CD4-positive, alpha-beta T cell (primary cell): Measurements from ENCODE around the gene DCAF12L2. TPM values are rescaled to one million over a fixed set of nuclear protein-coding genes. Genes with fewer than 3 reads are reported as not detected.

ENCODE experiments used
- ATAC-seq: fragments of 200-7000 bp; cut with Tn5 transposase; one replicate; pipeline ENCODE4 v1.10.0; 2022; ENCODE audit warnings: mild to moderate bottlenecking; ENCODE audit not compliant: poor library complexity
- CTCF ChIA-PET: fragments of 350-600 bp; sonication (Branson Sonifier 250); formaldehyde crosslinking; loops from one replicate; lab custom pipeline; 2021; ENCODE audit warnings: antibody characterized with exemption, inconsistent platforms; lab: Charles Lee
- POLR2A ChIA-PET: fragments of 350-600 bp; sonication (Branson Sonifier 250); formaldehyde crosslinking; loops from one replicate; lab custom pipeline; 2021; ENCODE audit warnings: antibody characterized with exemption, inconsistent platforms; lab: Charles Lee
- DNase-seq, 14 experiments: peaks; one replicate each; pipeline ENCODE4 v3.0.0-alpha.2; 2013 to 2020; ENCODE audit warnings: mixed read lengths in 2 of 14
- H3K27ac ChIP-seq, 2 donors: one replicate each; pipeline versions ENCODE4 v1.5.1 to v1.7.0; 2013; ENCODE audit warnings: low read length in 2 of 2, low read depth in 1 of 2, mild to moderate bottlenecking in 1 of 2
- H3K27me3 ChIP-seq, 2 experiments: 1 replicate in 1 of 2; 2 replicates in 1 of 2; pipeline versions ENCODE4 v1.6.1 to v1.7.0; 2013; ENCODE audit warnings: low read length in 2 of 2, control low read depth in 1 of 2, mild to moderate bottlenecking in 1 of 2, moderate library complexity in 1 of 2; ENCODE audit not compliant: insufficient read depth in 2 of 2, control insufficient read depth in 1 of 2
- H3K36me3 ChIP-seq: one replicate; pipeline ENCODE4 v1.6.1; 2013; ENCODE audit warnings: low read length, control low read depth; ENCODE audit not compliant: insufficient read depth
- H3K4me1 ChIP-seq: one replicate; pipeline ENCODE4 v1.6.1; 2013; ENCODE audit warnings: low read length, control low read depth; ENCODE audit not compliant: insufficient read depth
- H3K4me3 ChIP-seq: one replicate; pipeline ENCODE4 v1.5.1; 2013; ENCODE audit warnings: mild to moderate bottlenecking, low read length, moderate library complexity
- H3K9me3 ChIP-seq, 2 experiments: 1 replicate in 1 of 2; 2 replicates in 1 of 2; pipeline versions ENCODE4 v1.6.1 to v1.7.0; 2013; ENCODE audit warnings: low read length in 2 of 2, mild to moderate bottlenecking in 2 of 2, control low read depth in 1 of 2, moderate library complexity in 1 of 2; ENCODE audit not compliant: control insufficient read depth in 1 of 2, insufficient read depth in 1 of 2
- H3K27ac Mint-ChIP-seq: one replicate; pipeline ENCODE4 v1.8.0; 2020; ENCODE audit warnings: mixed read lengths
- H3K27me3 Mint-ChIP-seq: one replicate; pipeline ENCODE4 v1.8.0; 2021; ENCODE audit warnings: mixed read lengths
- H3K36me3 Mint-ChIP-seq: one replicate; pipeline ENCODE4 v1.8.0; 2021; ENCODE audit warnings: low read depth, mixed read lengths
- H3K4me1 Mint-ChIP-seq: one replicate; pipeline ENCODE4 v1.8.0; 2021; ENCODE audit warnings: low read depth, mixed read lengths
- H3K4me3 Mint-ChIP-seq: one replicate; pipeline ENCODE4 v1.8.0; 2020; ENCODE audit warnings: mild to moderate bottlenecking, mixed read lengths
- H3K9me3 Mint-ChIP-seq: one replicate; pipeline ENCODE4 v1.8.0; 2020; ENCODE audit warnings: mixed read lengths
- intact Hi-C, 2 experiments: fragments of 100-400 bp; cut with DNase I in 1 of 2; cut with micrococcal nuclease in 1 of 2; formaldehyde crosslinking; loops; one replicate each; pipeline versions ENCODE4 v1.15.1 to v1.9.0; 2023 to 2025; cut with DNase I, micrococcal nuclease
- total RNA-seq, 174 experiments: library from RNA in 2 of 174; stranded (reverse) in 2 of 174; gene quantifications; one replicate each; pipeline ENCODE4 v1.2.3 and lab custom pipeline; 2021 to 2026
- TF ChIP-seq, protein P1 (sequence below): fragments of 200-600 bp; IDR thresholded peaks from one replicate; pipeline ENCODE4 v1.8.0; 2022; ENCODE audit warnings: antibody characterized with exemption, mild to moderate bottlenecking

Gene DCAF12L2
- total RNA-seq, 2 experiments from 2014 or later = not detected

DNA sequence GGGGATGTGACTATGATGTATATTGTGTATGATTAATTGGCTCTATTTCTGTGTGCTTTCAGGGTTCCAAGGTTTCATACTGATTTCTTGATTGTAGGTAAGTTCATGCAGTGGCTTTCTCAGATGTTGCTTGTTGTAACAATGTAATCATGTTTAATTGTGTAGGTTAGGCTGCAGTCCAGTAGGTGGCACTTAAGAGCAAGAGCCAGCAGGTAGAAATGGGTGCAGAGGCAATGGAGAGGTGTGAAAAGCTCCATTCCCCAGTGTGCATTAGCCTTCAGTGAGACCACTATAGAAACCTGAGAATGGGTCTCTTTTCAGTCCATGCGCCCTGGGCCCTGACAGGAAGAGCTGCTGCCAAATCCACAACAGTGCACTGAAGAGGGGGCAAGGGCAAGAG is 28.2 kb downstream of the DCAF12L2 start:
- H3K9me3 Mint-ChIP-seq = no peaks in the 10 kb centered on the region
- no peaks in the 10 kb centered on the region for H3K4me1 ChIP-seq
- POLR2A ChIA-PET = no interaction called here
- H3K27me3 ChIP-seq = no peaks in the 10 kb centered on the region
- H3K36me3 Mint-ChIP-seq = no peaks in the 10 kb centered on the region
- intact Hi-C loops = no loop called here
- H3K4me1 Mint-ChIP-seq = no peaks in the 10 kb centered on the region
- no peaks in the 10 kb centered on the region for H3K36me3 ChIP-seq
- ATAC-seq (no peak), DNase-seq (no peak)
- H3K9me3 ChIP-seq = peaks cover 0 to 4% of the 10 kb centered on the region in 2 experiments
- CTCF ChIA-PET = no interaction called here
- no peaks in the 10 kb centered on the region for H3K27me3 Mint-ChIP-seq
- no peak overlapping the region for H3K27ac ChIP-seq
- H3K4me3 ChIP-seq = no peak overlapping the region
- TF ChIP-seq, protein P1, sequence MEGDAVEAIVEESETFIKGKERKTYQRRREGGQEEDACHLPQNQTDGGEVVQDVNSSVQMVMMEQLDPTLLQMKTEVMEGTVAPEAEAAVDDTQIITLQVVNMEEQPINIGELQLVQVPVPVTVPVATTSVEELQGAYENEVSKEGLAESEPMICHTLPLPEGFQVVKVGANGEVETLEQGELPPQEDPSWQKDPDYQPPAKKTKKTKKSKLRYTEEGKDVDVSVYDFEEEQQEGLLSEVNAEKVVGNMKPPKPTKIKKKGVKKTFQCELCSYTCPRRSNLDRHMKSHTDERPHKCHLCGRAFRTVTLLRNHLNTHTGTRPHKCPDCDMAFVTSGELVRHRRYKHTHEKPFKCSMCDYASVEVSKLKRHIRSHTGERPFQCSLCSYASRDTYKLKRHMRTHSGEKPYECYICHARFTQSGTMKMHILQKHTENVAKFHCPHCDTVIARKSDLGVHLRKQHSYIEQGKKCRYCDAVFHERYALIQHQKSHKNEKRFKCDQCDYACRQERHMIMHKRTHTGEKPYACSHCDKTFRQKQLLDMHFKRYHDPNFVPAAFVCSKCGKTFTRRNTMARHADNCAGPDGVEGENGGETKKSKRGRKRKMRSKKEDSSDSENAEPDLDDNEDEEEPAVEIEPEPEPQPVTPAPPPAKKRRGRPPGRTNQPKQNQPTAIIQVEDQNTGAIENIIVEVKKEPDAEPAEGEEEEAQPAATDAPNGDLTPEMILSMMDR = no peak
- H3K4me3 Mint-ChIP-seq = no peak overlapping the region
- H3K27ac Mint-ChIP-seq = no peak overlapping the region

DNA sequence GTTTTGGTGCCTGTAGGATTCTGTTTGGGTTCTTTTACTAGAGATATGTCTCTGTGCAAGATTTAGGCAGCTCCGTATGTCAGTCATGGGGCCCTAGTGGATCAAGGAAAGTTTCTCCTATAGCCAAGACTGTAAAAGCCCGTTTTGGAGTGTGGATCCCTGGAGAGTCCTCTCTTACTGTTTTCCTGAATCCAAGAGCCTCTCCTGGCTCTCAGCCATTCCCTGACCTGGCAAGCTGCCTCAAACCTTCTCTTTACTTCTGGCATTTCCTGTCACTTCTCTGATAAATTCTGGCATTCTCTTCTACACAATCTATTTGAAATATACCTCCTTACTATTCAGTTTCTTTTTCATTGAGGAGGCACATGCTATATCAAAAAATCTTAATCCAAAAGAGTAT is 41.4 kb downstream of the DCAF12L2 start:
- H3K9me3 ChIP-seq = no peaks in the 10 kb centered on the region
- intact Hi-C loops = no loop called here
- ChIA-PET CTCF (no interaction called here), POLR2A (no interaction called here)
- H3K9me3 Mint-ChIP-seq = no peaks in the 10 kb centered on the region
- H3K36me3 ChIP-seq = no peaks in the 10 kb centered on the region
- H3K4me3 ChIP-seq = no peak overlapping the region
- H3K27me3 ChIP-seq = no peaks in the 10 kb centered on the region
- no peaks in the 10 kb centered on the region for H3K36me3 Mint-ChIP-seq
- TF ChIP-seq, protein P1 = no peak
- H3K4me3 Mint-ChIP-seq = no peak overlapping the region
- H3K27ac Mint-ChIP-seq = no peak overlapping the region
- H3K27ac ChIP-seq = no peak overlapping the region
- H3K27me3 Mint-ChIP-seq = no peaks in the 10 kb centered on the region
- H3K4me1 Mint-ChIP-seq = no peaks in the 10 kb centered on the region
- DNase-seq = no peak
- H3K4me1 ChIP-seq = no peaks in the 10 kb centered on the region
- no peak for ATAC-seq
